ENCODE measurements around the gene WWP2. TPM values are rescaled to one million over a fixed set of nuclear protein-coding genes. Genes with fewer than 3 reads are reported as not detected.

Gene WWP2
- total and polyA plus RNA-seq, 4 donors = 26.1 to 86.6 (median 43.4) TPM

GRCh38 chr16:69763599-69763942 is 1.4 kb downstream of the WWP2 start:
- peaks cover 0 to 3% (median 0%) of the 10 kb centered on the region in 4 donors for H3K36me3 ChIP-seq (ENCODE audit: control insufficient read depth in 4 of 4, insufficient read depth in 4 of 4, low read length in 4 of 4)
- no peak overlapping the region for H3K27ac ChIP-seq (ENCODE audit: low read depth in 1 of 2, low read length in 1 of 2)
- DNase-seq (peak in 2 of 3 donors; percentile 20 to 47), ATAC-seq (ENCODE audit: insufficient read depth, low FRiP score) (no peak)
- peaks cover 0 to 9% (median 8%) of the 10 kb centered on the region in 5 donors for H3K4me1 ChIP-seq (ENCODE audit: control insufficient read depth in 5 of 5, insufficient read depth in 5 of 5, low read length in 5 of 5)
- H3K27me3 ChIP-seq (ENCODE audit: control insufficient read depth in 3 of 3, insufficient read depth in 3 of 3, low read length in 2 of 3) = no peaks in the 10 kb centered on the region
- H3K4me3 ChIP-seq = no peak overlapping the region
- H3K9me3 ChIP-seq (ENCODE audit: control insufficient read depth in 4 of 4, insufficient read depth in 3 of 4, low read length in 3 of 4) = no peaks in the 10 kb centered on the region
- TF ChIP-seq CTCF (IDR thresholded peaks at IDR 0.05; ENCODE audit: control extremely low read depth, extremely low read depth) = no peak
- H3K9ac ChIP-seq (ENCODE audit: insufficient read depth in 1 of 2, low read length in 2 of 2) = peak overlapping the region in 1 of 2 donors; percentile 94
- 33 to 58% methylated on average over 5 of the region's 5 CpGs for WGBS, 2 donors

- 70 to 82% methylated on average over 5 of the region's 5 CpGs for WGBS, 2 donors
- no peak for ATAC-seq (ENCODE audit: insufficient read depth, low FRiP score)
- Histone ChIP-seq H3K9ac (ENCODE audit: insufficient read depth in 1 of 2, low read length in 2 of 2) (no peak overlapping the region), H3K27ac (ENCODE audit: low read depth in 1 of 2, low read length in 1 of 2) (no peak overlapping the region), H3K27me3 (ENCODE audit: control insufficient read depth in 3 of 3, insufficient read depth in 3 of 3, low read length in 2 of 3) (no peaks in the 10 kb centered on the region), H3K4me1 (ENCODE audit: control insufficient read depth in 5 of 5, insufficient read depth in 5 of 5, low read length in 5 of 5) (peaks cover 0 to 9% (median 6%) of the 10 kb centered on the region in 5 donors), H3K36me3 (ENCODE audit: control insufficient read depth in 4 of 4, insufficient read depth in 4 of 4, low read length in 4 of 4) (peaks cover 0 to 3% (median 0%) of the 10 kb centered on the region in 4 donors), H3K4me3 (no peak overlapping the region), H3K9me3 (ENCODE audit: control insufficient read depth in 4 of 4, insufficient read depth in 3 of 4, low read length in 3 of 4) (no peaks in the 10 kb centered on the region)
- DNase-seq = no peak
- no peak for TF ChIP-seq CTCF (IDR thresholded peaks at IDR 0.05; ENCODE audit: control extremely low read depth, extremely low read depth)
Observed at GRCh38 chr16:69767459-69768229, 5.5 kb downstream of the WWP2 start.

GRCh38 chr16:69768666-69769065 is 6.5 kb downstream of the WWP2 start:
- no peak for TF ChIP-seq CTCF (IDR thresholded peaks at IDR 0.05; ENCODE audit: control extremely low read depth, extremely low read depth)
- Histone ChIP-seq H3K4me1 (ENCODE audit: control insufficient read depth in 5 of 5, insufficient read depth in 5 of 5, low read length in 5 of 5) (peaks cover 0 to 8% (median 1%) of the 10 kb centered on the region in 5 donors), H3K36me3 (ENCODE audit: control insufficient read depth in 4 of 4, insufficient read depth in 4 of 4, low read length in 4 of 4) (peaks cover 0 to 3% (median 0%) of the 10 kb centered on the region in 4 donors), H3K9me3 (ENCODE audit: control insufficient read depth in 4 of 4, insufficient read depth in 3 of 4, low read length in 3 of 4) (no peaks in the 10 kb centered on the region), H3K27me3 (ENCODE audit: control insufficient read depth in 3 of 3, insufficient read depth in 3 of 3, low read length in 2 of 3) (no peaks in the 10 kb centered on the region), H3K27ac (ENCODE audit: low read depth in 1 of 2, low read length in 1 of 2) (no peak overlapping the region), H3K4me3 (no peak overlapping the region), H3K9ac (ENCODE audit: insufficient read depth in 1 of 2, low read length in 2 of 2) (no peak overlapping the region)
- WGBS, 2 donors = 77 to 80% methylated on average over 6 of the region's 6 CpGs
- DNase-seq (no peak), ATAC-seq (ENCODE audit: insufficient read depth, low FRiP score) (no peak)
